DOHH2 (cell line): ENCODE results near the gene ZNF181.
A peak's percentile ranks its signal among the peaks of the same experiment; 100 is the strongest.

Experiments
- H3F3A ChIP-seq: fragments of 200-600 bp; sonication (generic), shearing (Covaris generic); 2 replicates; pipeline ENCODE4 v1.6.0; 2016; ENCODE audit warnings: antibody characterized with exemption, mild to moderate bottlenecking; ENCODE audit not compliant: control insufficient read depth, insufficient read depth
- H3K27ac ChIP-seq: fragments of 200-600 bp; sonication (generic); 2 replicates; pipeline ENCODE4 v1.5.1; 2014; ENCODE audit warnings: low read depth, mild to moderate bottlenecking, low read length, moderate library complexity
- H3K27me3 ChIP-seq: fragments of 200-600 bp; sonication (generic); 2 replicates; pipeline ENCODE4 v1.6.1; 2014; ENCODE audit warnings: mild to moderate bottlenecking, low read length, mixed read lengths; ENCODE audit not compliant: control insufficient read depth
- H3K36me3 ChIP-seq: fragments of 200-600 bp; sonication (generic); 2 replicates; pipeline ENCODE4 v1.6.1; 2014; ENCODE audit warnings: mild to moderate bottlenecking, low read length, moderate library complexity, mixed read lengths; ENCODE audit not compliant: control insufficient read depth
- H3K4me1 ChIP-seq: fragments of 200-600 bp; sonication (generic); 2 replicates; pipeline ENCODE4 v1.6.1; 2014; ENCODE audit warnings: mild to moderate bottlenecking, low read length, mixed read lengths; ENCODE audit not compliant: control insufficient read depth
- H3K4me2 ChIP-seq: fragments of 200-600 bp; sonication (generic); 2 replicates; pipeline ENCODE4 v1.6.0; 2014; ENCODE audit warnings: mild to moderate bottlenecking, low read length, moderate library complexity
- H3K4me3 ChIP-seq: fragments of 200-600 bp; sonication (generic); 2 replicates; pipeline ENCODE4 v1.5.1; 2014; ENCODE audit warnings: mild to moderate bottlenecking, low read length, mixed read lengths
- H3K79me2 ChIP-seq: fragments of 200-600 bp; sonication (generic); 2 replicates; pipeline ENCODE4 v1.6.1; 2014; ENCODE audit warnings: mild to moderate bottlenecking, low read length, mixed read lengths; ENCODE audit not compliant: control insufficient read depth
- H3K9me2 ChIP-seq: fragments of 200-600 bp; sonication (generic); replicated peaks from 2 replicates; pipeline ENCODE4 v1.6.1; 2014; ENCODE audit warnings: mild to moderate bottlenecking, low read length, mixed read lengths; ENCODE audit not compliant: control insufficient read depth
- H3K9me3 ChIP-seq: fragments of 200-600 bp; sonication (generic); 2 replicates; pipeline ENCODE4 v1.6.1; 2014; ENCODE audit warnings: antibody characterized with exemption, low read length, mixed read lengths; ENCODE audit not compliant: control insufficient read depth, insufficient read depth
- H4K20me1 ChIP-seq: fragments of 200-600 bp; sonication (generic); 2 replicates; pipeline ENCODE4 v1.6.0; 2014; ENCODE audit warnings: low read depth, mild to moderate bottlenecking, antibody characterized with exemption, low read length, moderate library complexity; ENCODE audit not compliant: control insufficient read depth, insufficient read depth
- CTCF ChIP-seq: fragments of 200-600 bp; sonication (generic); IDR thresholded peaks from one replicate; pipeline ENCODE4 v1.5.1; 2014; ENCODE audit warnings: antibody characterized with exemption, mild to moderate bottlenecking, low read depth, low read length; ENCODE audit not compliant: poor library complexity, severe bottlenecking
- EZH2phosphoT487 ChIP-seq: fragments of 200-600 bp; sonication (generic); IDR thresholded peaks from 2 replicates; pipeline ENCODE4 v1.6.1; 2017; ENCODE audit warnings: borderline replicate concordance, mild to moderate bottlenecking, antibody characterized with exemption, low read length, moderate library complexity, mixed read lengths

The ZNF181 gene

GRCh38 chr19:34733266-34733745 lies 737 bp upstream of the ZNF181 start:
- no peaks in the 10 kb centered on the region for H4K20me1 ChIP-seq
- TF ChIP-seq CTCF (no peak), EZH2phosphoT487 (no peak)
- H3K4me1 ChIP-seq, result peaks cover 16% of the 10 kb centered on the region
- H3F3A ChIP-seq, result no peaks in the 10 kb centered on the region
- H3K27me3 ChIP-seq, result no peaks in the 10 kb centered on the region
- H3K79me2 ChIP-seq, result peaks cover 2% of the 10 kb centered on the region; the same call in 1 of the 2 replicates
- H3K27ac ChIP-seq, result peak overlapping the region; percentile 41; the same call in 1 of the 2 replicates
- H3K9me2 ChIP-seq, result no peaks in the 10 kb centered on the region
- H3K36me3 ChIP-seq, result no peaks in the 10 kb centered on the region
- peak overlapping the region; percentile 75 for H3K4me3 ChIP-seq
- H3K4me2 ChIP-seq, result peak overlapping the region; percentile 73
- H3K9me3 ChIP-seq, result no peaks in the 10 kb centered on the region

GRCh38 chr19:34734537-34735103 lies 577 bp downstream of the ZNF181 start:
- H3K4me2 ChIP-seq, result peak overlapping the region; percentile 73
- H3K27ac ChIP-seq, result 0 out of 2 replicates have a peak overlapping the region, but pooled peaks have one; percentile 41
- H3K4me3 ChIP-seq, result peak overlapping the region; percentile 75
- peaks cover 16% of the 10 kb centered on the region for H3K4me1 ChIP-seq
- H4K20me1 ChIP-seq, result no peaks in the 10 kb centered on the region
- peaks cover 6% of the 10 kb centered on the region; the same call in 1 of the 2 replicates for H3K36me3 ChIP-seq
- no peak for TF ChIP-seq CTCF
- TF ChIP-seq EZH2phosphoT487, result no peak
- H3K27me3 ChIP-seq, result no peaks in the 10 kb centered on the region
- no peaks in the 10 kb centered on the region for H3K9me2 ChIP-seq
- H3K79me2 ChIP-seq, result peaks cover 2% of the 10 kb centered on the region; the same call in 1 of the 2 replicates
- H3K9me3 ChIP-seq, result no peaks in the 10 kb centered on the region
- H3F3A ChIP-seq, result no peaks in the 10 kb centered on the region

- Histone ChIP-seq H4K20me1 (no peaks in the 10 kb centered on the region), H3K27me3 (no peaks in the 10 kb centered on the region), H3K4me3 (no peak overlapping the region), H3K27ac (no peak overlapping the region), H3K9me3 (no peaks in the 10 kb centered on the region), H3K79me2 (no peaks in the 10 kb centered on the region), H3K4me2 (no peak overlapping the region), H3K4me1 (no peaks in the 10 kb centered on the region), H3K36me3 (0 out of 2 replicates have a peak, but pooled peaks cover 3% of the 10 kb centered on the region), H3F3A (no peaks in the 10 kb centered on the region), H3K9me2 (no peaks in the 10 kb centered on the region)
- TF ChIP-seq EZH2phosphoT487, result no peak
- no peak for TF ChIP-seq CTCF
Observed at GRCh38 chr19:34744896-34745690, 11.1 kb downstream of the ZNF181 start.
